ENCODE results near the gene NIPAL3.

NIPAL3 gene

GRCh38 chr1:24411963-24412362 is 3.6 kb upstream of the NIPAL3 start:
- Histone ChIP-seq H3K36me3 (replicated peaks; ENCODE audit: insufficient read depth, low read length) (no peaks in the 10 kb centered on the region), H3K4me2 (ENCODE audit: low read depth, low read length) (no peak overlapping the region), H3K4me1 (ENCODE audit: low read length) (peaks cover 10% of the 10 kb centered on the region), H3K79me2 (ENCODE audit: low read length) (peaks cover 12% of the 10 kb centered on the region), H3K27ac (ENCODE audit: low read length) (no peak overlapping the region), H2AFZ (ENCODE audit: low read length) (no peak overlapping the region), H3K9me3 (replicated peaks; ENCODE audit: insufficient read depth, low read length) (no peaks in the 10 kb centered on the region), H3K9ac (ENCODE audit: low read length) (no peak overlapping the region), H3F3A (ENCODE audit: insufficient read depth, low read length) (peaks cover 17% of the 10 kb centered on the region), H4K20me1 (ENCODE audit: insufficient read depth, low read length) (no peaks in the 10 kb centered on the region), H3K4me3 (ENCODE audit: low read length) (no peak overlapping the region), H3K27me3 (replicated peaks; ENCODE audit: insufficient read depth, low read length) (no peaks in the 10 kb centered on the region), H3K9me2 (replicated peaks; ENCODE audit: insufficient read depth, low read length) (no peaks in the 10 kb centered on the region)
- no peak for DNase-seq
- TF ChIP-seq CTCF (IDR thresholded peaks at IDR 0.05; ENCODE audit: low read length) (no peak), EZH2 (optimal IDR thresholded peaks at IDR 0.05; ENCODE audit: low read depth, low read length) (no peak), EZH2phosphoT487 (IDR thresholded peaks at IDR 0.05; ENCODE audit: low read length) (no peak)

GRCh38 chr1:24412408-24412807 is 3.2 kb upstream of the NIPAL3 start:
- H2AFZ ChIP-seq (ENCODE audit: low read length): no peak overlapping the region
- H3K9me2 ChIP-seq (replicated peaks; ENCODE audit: insufficient read depth, low read length): no peaks in the 10 kb centered on the region
- H4K20me1 ChIP-seq (ENCODE audit: insufficient read depth, low read length): no peaks in the 10 kb centered on the region
- peaks cover 19% of the 10 kb centered on the region for H3F3A ChIP-seq (ENCODE audit: insufficient read depth, low read length)
- DNase-seq: no peak
- no peaks in the 10 kb centered on the region for H3K36me3 ChIP-seq (replicated peaks; ENCODE audit: insufficient read depth, low read length)
- TF ChIP-seq EZH2 (optimal IDR thresholded peaks at IDR 0.05; ENCODE audit: low read depth, low read length) (no peak), EZH2phosphoT487 (IDR thresholded peaks at IDR 0.05; ENCODE audit: low read length) (no peak), CTCF (IDR thresholded peaks at IDR 0.05; ENCODE audit: low read length) (no peak)
- H3K27ac ChIP-seq (ENCODE audit: low read length): no peak overlapping the region
- H3K4me2 ChIP-seq (ENCODE audit: low read depth, low read length): peak overlapping the region; percentile 65
- no peaks in the 10 kb centered on the region for H3K27me3 ChIP-seq (replicated peaks; ENCODE audit: insufficient read depth, low read length)
- H3K4me1 ChIP-seq (ENCODE audit: low read length): peaks cover 15% of the 10 kb centered on the region
- 0 out of 2 replicates have a peak overlapping the region, but pooled peaks have one; percentile 70 for H3K4me3 ChIP-seq (ENCODE audit: low read length)
- H3K9ac ChIP-seq (ENCODE audit: low read length): no peak overlapping the region
- H3K79me2 ChIP-seq (ENCODE audit: low read length): peaks cover 17% of the 10 kb centered on the region
- no peaks in the 10 kb centered on the region for H3K9me3 ChIP-seq (replicated peaks; ENCODE audit: insufficient read depth, low read length)

- peak within 1 kb of the TSS; percentile 65 for H3K4me2 ChIP-seq (ENCODE audit: low read depth, low read length)
- H3K4me1 ChIP-seq (ENCODE audit: low read length): peaks cover 18% of the 10 kb centered on the region
- H3F3A ChIP-seq (ENCODE audit: insufficient read depth, low read length): peaks cover 19% of the 10 kb centered on the region
- H3K79me2 ChIP-seq (ENCODE audit: low read length): peaks cover 28% of the 10 kb centered on the region
- H3K4me3 ChIP-seq (ENCODE audit: low read length): peak within 1 kb of the TSS; percentile 70
- H3K36me3 ChIP-seq (replicated peaks; ENCODE audit: insufficient read depth, low read length): no peaks in the 10 kb centered on the region
- H4K20me1 ChIP-seq (ENCODE audit: insufficient read depth, low read length): no peaks in the 10 kb centered on the region
- H3K9me2 ChIP-seq (replicated peaks; ENCODE audit: insufficient read depth, low read length): no peaks in the 10 kb centered on the region
- peak within 1 kb of the TSS; percentile 75 for H3K9ac ChIP-seq (ENCODE audit: low read length)
- no peaks in the 10 kb centered on the region for H3K9me3 ChIP-seq (replicated peaks; ENCODE audit: insufficient read depth, low read length)
- no peaks in the 10 kb centered on the region for H3K27me3 ChIP-seq (replicated peaks; ENCODE audit: insufficient read depth, low read length)
- H2AFZ ChIP-seq (ENCODE audit: low read length): peak within 1 kb of the TSS; percentile 92
- DNase-seq: peak; percentile 90
- TF ChIP-seq EZH2 (optimal IDR thresholded peaks at IDR 0.05; ENCODE audit: low read depth, low read length): no peak
- TF ChIP-seq CTCF (IDR thresholded peaks at IDR 0.05; ENCODE audit: low read length): no peak
- TF ChIP-seq EZH2phosphoT487 (IDR thresholded peaks at IDR 0.05; ENCODE audit: low read length): no peak
- H3K27ac ChIP-seq (ENCODE audit: low read length): peak within 1 kb of the TSS; percentile 35; the same call in 1 of the 2 replicates
These were observed 2.0 kb upstream of the NIPAL3 start, which contains the start of gene STPG1 for GRCh38 chr1:24413350-24414163. STPG1 (minus strand) TSS chr1:24413782; CDS start chr1:24401388, 12,394 bp downstream.
